Memory B cell (primary cell): ENCODE results near the gene HOXD11.

Source experiments
- ATAC-seq: fragments of 150-1000 bp; cut with Tn5 transposase; 2 replicates; pipeline ENCODE4 v1.10.0; 2021; ENCODE audit warnings: low read depth, mild to moderate bottlenecking, moderate library complexity
- DNase-seq, 2 donors: peaks; one replicate each; pipeline ENCODE4 v3.0.0; 2022; ENCODE audit warnings: low spot score in 2 of 2
- H3K27ac Mint-ChIP-seq: one replicate; pipeline ENCODE4 v1.8.0; 2022; ENCODE audit warnings: mild to moderate bottlenecking, moderate library complexity, mixed read lengths
- H3K27me3 Mint-ChIP-seq: one replicate; pipeline ENCODE4 v1.8.0; 2022; ENCODE audit warnings: mixed read lengths
- H3K36me3 Mint-ChIP-seq: one replicate; pipeline ENCODE4 v1.8.0; 2022; ENCODE audit warnings: mild to moderate bottlenecking, mixed read lengths
- H3K4me1 Mint-ChIP-seq: one replicate; pipeline ENCODE4 v1.8.0; 2022; ENCODE audit warnings: mixed read lengths
- H3K4me3 Mint-ChIP-seq: one replicate; pipeline ENCODE4 v1.8.0; 2022; ENCODE audit warnings: mild to moderate bottlenecking, moderate library complexity, mixed read lengths
- H3K9me3 Mint-ChIP-seq: one replicate; pipeline ENCODE4 v1.8.0; 2022; ENCODE audit warnings: mixed read lengths

The HOXD11 gene

GRCh38 chr2:176078541-176079284, 28.4 kb upstream of the HOXD11 start:
- H3K27ac Mint-ChIP-seq = no peak overlapping the region
- no peak for ATAC-seq
- H3K4me3 Mint-ChIP-seq = no peak overlapping the region
- peaks cover 1% of the 10 kb centered on the region for H3K9me3 Mint-ChIP-seq
- peaks cover 4% of the 10 kb centered on the region for H3K4me1 Mint-ChIP-seq
- peaks cover 34% of the 10 kb centered on the region for H3K27me3 Mint-ChIP-seq
- no peak for DNase-seq
- peaks cover 2% of the 10 kb centered on the region for H3K36me3 Mint-ChIP-seq

GRCh38 chr2:176079285-176079830, 27.7 kb upstream of the HOXD11 start:
- DNase-seq (no peak), ATAC-seq (no peak)
- Mint-ChIP-seq H3K36me3 (peaks cover 2% of the 10 kb centered on the region), H3K9me3 (peaks cover 1% of the 10 kb centered on the region), H3K27ac (peak overlapping the region; percentile 84), H3K4me1 (peaks cover 4% of the 10 kb centered on the region), H3K4me3 (peak overlapping the region; percentile 32), H3K27me3 (peaks cover 34% of the 10 kb centered on the region)

- H3K27me3 Mint-ChIP-seq = peaks cover 37% of the 10 kb centered on the region
- peak overlapping the region; percentile 32 for H3K4me3 Mint-ChIP-seq
- peaks cover 4% of the 10 kb centered on the region for H3K4me1 Mint-ChIP-seq
- ATAC-seq = no peak
- DNase-seq = no peak
- peaks cover 1% of the 10 kb centered on the region for H3K9me3 Mint-ChIP-seq
- H3K27ac Mint-ChIP-seq = peak overlapping the region; percentile 84
- H3K36me3 Mint-ChIP-seq = peaks cover 2% of the 10 kb centered on the region
Measured at GRCh38 chr2:176079831-176080539, 27.1 kb upstream of the HOXD11 start.

DNA sequence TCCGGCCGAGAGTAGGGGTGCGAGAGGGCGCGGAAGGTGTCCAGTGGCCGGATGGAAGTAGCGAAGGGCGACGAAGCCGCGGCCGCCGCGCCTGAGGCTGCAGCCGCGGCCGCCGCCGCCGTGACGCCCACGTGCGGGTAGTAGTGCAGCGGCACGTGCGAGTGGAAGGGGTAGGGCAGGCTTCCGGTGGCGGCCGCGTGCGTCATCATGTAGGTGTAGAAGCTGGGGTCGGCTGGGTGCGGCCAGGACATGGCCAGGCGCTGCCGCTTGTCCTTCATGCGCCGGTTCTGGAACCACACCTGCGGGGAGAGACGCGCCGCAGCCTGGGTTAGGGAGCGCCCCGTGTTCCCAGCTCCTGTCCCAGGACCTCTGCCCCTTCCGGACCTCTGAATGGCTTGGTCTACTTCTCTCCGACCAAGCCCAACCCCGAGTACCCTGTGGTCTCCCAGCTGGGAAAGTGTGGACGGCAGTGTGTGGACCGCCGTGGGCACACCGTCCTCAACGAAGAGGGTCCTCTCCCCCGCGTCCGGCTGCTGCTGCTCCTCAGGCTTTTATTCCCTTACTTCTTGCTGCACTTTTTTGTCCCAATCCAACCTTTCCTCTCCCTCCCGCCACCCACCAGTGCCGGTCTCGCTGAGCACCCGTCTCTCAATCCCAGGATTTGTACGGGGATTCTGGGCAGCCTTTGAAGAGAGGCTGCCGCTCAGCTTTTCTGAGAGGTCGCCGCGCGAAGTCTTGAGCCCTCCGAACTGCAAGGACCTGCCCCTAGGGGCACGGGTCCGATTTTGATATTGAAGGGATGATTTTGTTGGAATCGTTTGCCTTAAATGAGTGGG, 26.3 kb upstream of the HOXD11 start:
- Mint-ChIP-seq H3K4me1 (peaks cover 4% of the 10 kb centered on the region), H3K27me3 (peaks cover 36% of the 10 kb centered on the region), H3K4me3 (no peak overlapping the region), H3K36me3 (peaks cover 2% of the 10 kb centered on the region), H3K9me3 (peaks cover 2% of the 10 kb centered on the region), H3K27ac (no peak overlapping the region)
- no peak for ATAC-seq
- no peak for DNase-seq

DNA sequence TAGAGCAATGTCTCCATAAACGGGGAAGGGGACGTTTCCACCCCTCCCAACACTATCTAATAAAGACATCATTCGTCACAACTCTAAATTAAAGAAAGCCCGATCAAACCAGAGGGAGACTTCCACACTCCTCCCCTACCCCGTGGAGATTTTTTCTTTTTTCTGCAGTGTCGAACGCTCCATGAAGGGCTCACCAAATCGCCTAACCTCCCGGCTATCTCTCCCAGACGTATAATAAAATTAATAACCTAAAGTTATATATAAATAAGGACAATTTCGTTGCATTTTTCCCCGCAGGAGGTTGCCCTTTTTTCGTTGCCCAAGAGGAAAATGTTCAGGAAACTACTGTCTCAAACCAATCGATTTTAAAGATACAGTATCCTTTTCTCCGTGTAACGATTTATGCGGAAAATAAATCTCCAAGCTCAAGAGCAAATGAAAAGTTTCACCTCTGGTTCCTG, 25.7 kb upstream of the HOXD11 start:
- Mint-ChIP-seq H3K27me3 (peaks cover 33% of the 10 kb centered on the region), H3K4me3 (no peak overlapping the region), H3K4me1 (peaks cover 4% of the 10 kb centered on the region), H3K27ac (peak overlapping the region; percentile 73), H3K36me3 (peaks cover 2% of the 10 kb centered on the region), H3K9me3 (peaks cover 1% of the 10 kb centered on the region)
- ATAC-seq = no peak
- DNase-seq = peak in 1 of 2 donors; percentile 9

DNA sequence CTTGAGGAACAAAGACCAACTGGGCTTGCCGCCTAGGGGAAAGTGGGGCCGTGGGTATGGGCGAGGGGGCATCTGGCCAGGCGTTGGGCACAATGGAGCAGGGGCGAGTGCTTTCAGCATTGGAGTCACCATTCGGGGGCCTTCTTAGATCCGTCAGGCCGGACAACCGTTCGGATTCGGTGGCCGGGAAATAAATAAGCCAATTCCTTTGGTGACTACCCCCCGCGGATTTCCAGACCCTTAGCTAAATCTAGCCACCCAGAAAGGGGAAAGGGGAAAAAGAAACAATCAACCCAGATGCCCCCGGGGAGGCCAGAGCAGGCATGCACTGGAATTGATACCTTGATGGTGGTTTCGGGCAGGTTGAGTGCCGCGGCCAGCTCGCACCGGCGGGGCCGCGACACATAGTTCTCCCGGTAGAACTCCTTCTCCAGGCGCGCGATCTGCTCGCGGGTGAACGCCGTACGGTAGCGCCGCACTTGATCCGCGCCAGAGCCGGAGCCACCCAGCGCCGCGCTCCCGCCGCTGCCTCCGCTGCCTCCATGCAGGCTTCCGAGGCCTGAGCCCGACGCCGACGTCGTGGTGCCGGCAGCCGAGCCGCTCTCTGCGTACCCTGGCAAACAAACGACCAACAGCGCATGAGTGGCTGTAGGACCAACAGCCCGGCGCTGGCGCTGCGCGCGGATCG, 25.1 kb upstream of the HOXD11 start:
- Mint-ChIP-seq H3K27me3 (peaks cover 35% of the 10 kb centered on the region), H3K4me1 (peaks cover 4% of the 10 kb centered on the region), H3K36me3 (peaks cover 2% of the 10 kb centered on the region), H3K9me3 (peaks cover 1% of the 10 kb centered on the region), H3K4me3 (no peak overlapping the region), H3K27ac (peak overlapping the region; percentile 73)
- peak in 1 of 2 donors; percentile 23 for DNase-seq
- no peak for ATAC-seq

DNA sequence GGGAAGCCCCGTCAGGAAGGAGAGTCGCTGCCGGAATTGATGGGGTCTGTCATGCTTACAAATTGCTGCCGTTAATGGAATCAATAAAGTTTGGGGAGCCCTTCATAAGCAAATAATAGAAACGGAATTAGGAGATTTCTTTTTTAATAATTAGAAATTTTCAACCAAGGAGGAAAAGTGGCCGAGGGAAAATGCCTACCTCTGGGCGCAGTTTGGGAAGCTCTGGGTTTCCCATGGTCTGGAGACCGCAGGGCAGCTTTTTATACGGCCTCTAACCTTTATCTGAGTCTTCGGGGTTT, 24.6 kb upstream of the HOXD11 start:
- H3K9me3 Mint-ChIP-seq = peaks cover 1% of the 10 kb centered on the region
- H3K36me3 Mint-ChIP-seq = peaks cover 2% of the 10 kb centered on the region
- H3K27me3 Mint-ChIP-seq = peaks cover 37% of the 10 kb centered on the region
- H3K4me3 Mint-ChIP-seq = no peak overlapping the region
- ATAC-seq (no peak), DNase-seq (no peak)
- H3K27ac Mint-ChIP-seq = no peak overlapping the region
- peaks cover 4% of the 10 kb centered on the region for H3K4me1 Mint-ChIP-seq

- ATAC-seq (no peak), DNase-seq (no peak)
- Mint-ChIP-seq H3K27me3 (peaks cover 37% of the 10 kb centered on the region), H3K4me1 (peaks cover 4% of the 10 kb centered on the region), H3K36me3 (peaks cover 2% of the 10 kb centered on the region), H3K9me3 (peaks cover 1% of the 10 kb centered on the region), H3K27ac (peak overlapping the region; percentile 58), H3K4me3 (no peak overlapping the region)
Measured at GRCh38 chr2:176082824-176083751, 24.0 kb upstream of the HOXD11 start.

- DNase-seq (no peak), ATAC-seq (no peak)
- Mint-ChIP-seq H3K27ac (peak within 1 kb of the TSS; percentile 58), H3K27me3 (peaks cover 35% of the 10 kb centered on the region), H3K4me1 (peaks cover 7% of the 10 kb centered on the region), H3K4me3 (no peak within 1 kb of the TSS), H3K9me3 (peaks cover 1% of the 10 kb centered on the region), H3K36me3 (peaks cover 2% of the 10 kb centered on the region)
Measured at GRCh38 chr2:176083796-176084261, 23.3 kb upstream of the HOXD11 start, which contains the start of gene EVX2. TSS of gene EVX2 (minus strand) at chr2:176083962. CDS start at chr2:176083776, 186 bp downstream.

- Mint-ChIP-seq H3K9me3 (peaks cover 1% of the 10 kb centered on the region), H3K4me1 (peaks cover 3% of the 10 kb centered on the region), H3K36me3 (no peaks in the 10 kb centered on the region), H3K4me3 (no peak overlapping the region), H3K27ac (no peak overlapping the region), H3K27me3 (peaks cover 32% of the 10 kb centered on the region)
- ATAC-seq = no peak
- DNase-seq = no peak
Measured at GRCh38 chr2:176084611-176085119, 22.4 kb upstream of the HOXD11 start.

DNA sequence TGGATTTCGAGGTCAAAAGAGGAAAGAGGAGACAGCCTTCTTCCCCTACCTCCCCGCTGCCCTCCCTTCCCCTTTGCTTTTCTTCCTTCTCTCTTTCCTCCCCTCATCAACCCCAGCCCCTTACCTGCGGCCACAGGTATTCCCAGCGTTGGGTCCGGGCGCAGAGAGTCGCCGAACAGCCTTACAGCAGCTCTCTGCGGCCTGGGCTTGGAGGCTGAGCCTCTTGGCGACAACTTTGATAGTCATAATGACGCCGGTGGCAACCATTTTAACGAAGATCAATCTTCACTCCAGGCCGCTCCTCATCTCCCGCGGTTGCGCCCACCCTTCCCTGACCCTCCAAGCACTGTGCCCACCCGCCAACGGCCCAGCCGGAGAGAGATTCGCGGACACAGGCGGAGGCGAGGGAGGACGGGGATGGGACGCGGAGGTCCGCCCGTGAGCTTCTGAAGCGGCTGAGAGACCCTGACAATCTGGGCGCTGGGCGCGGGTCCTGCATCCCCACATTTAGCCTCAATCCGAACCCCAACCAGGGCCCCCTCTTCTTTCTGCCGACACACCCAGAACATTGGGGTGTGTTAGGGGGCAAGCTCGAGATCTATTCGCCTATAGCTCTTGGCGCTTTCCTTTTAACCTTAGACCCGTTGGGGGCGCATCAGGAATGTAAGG, 21.8 kb upstream of the HOXD11 start:
- ATAC-seq (no peak), DNase-seq (peak in 1 of 2 donors; percentile 15)
- Mint-ChIP-seq H3K27me3 (peaks cover 32% of the 10 kb centered on the region), H3K4me1 (peaks cover 3% of the 10 kb centered on the region), H3K4me3 (no peak overlapping the region), H3K36me3 (no peaks in the 10 kb centered on the region), H3K27ac (no peak overlapping the region), H3K9me3 (peaks cover 1% of the 10 kb centered on the region)
